ENCODE data around the gene GAB4. TPM values are rescaled to one million over a fixed set of nuclear protein-coding genes. Genes with fewer than 3 reads are reported as not detected.

Gene GAB4
- total RNA-seq, 4 donors from 2014 or later: 0.14 TPM; not detected in 3

DNA sequence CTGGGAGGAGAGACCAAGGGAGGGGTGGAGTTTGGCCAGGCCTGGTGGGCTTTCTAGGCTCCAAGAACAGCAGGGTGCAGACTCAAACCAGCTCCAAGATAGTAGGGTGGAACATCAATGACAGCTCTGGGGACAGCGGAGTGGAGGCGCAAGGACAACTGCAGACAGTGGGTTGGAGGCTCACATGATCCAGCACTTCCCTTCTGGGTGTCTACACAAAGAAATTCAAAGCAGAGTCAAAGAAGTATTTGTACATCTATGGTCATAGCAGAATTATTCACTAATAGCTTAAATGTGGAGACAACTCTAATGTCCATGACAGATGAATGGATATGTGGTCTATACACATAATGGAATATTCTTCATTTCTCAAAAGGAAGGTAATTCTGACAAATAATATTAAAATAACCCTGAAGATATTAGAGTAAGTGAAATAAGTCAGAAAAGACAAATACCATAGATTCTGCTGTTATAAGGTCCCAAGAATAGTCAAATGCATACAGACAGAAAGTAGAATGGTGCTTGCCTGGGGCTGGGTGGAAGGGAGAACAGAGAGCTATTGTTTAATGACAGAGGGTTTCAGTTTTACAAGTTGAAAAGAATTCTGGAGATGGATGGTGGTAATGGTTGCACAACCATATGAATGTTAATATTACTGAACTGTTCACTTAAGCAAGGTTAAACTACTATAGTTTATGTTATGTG, 5.5 kb upstream of the GAB4 start:
- H3K4me3 ChIP-seq: no peak overlapping the region
- no peaks in the 10 kb centered on the region for H3K36me3 ChIP-seq
- TF ChIP-seq, protein P1, sequence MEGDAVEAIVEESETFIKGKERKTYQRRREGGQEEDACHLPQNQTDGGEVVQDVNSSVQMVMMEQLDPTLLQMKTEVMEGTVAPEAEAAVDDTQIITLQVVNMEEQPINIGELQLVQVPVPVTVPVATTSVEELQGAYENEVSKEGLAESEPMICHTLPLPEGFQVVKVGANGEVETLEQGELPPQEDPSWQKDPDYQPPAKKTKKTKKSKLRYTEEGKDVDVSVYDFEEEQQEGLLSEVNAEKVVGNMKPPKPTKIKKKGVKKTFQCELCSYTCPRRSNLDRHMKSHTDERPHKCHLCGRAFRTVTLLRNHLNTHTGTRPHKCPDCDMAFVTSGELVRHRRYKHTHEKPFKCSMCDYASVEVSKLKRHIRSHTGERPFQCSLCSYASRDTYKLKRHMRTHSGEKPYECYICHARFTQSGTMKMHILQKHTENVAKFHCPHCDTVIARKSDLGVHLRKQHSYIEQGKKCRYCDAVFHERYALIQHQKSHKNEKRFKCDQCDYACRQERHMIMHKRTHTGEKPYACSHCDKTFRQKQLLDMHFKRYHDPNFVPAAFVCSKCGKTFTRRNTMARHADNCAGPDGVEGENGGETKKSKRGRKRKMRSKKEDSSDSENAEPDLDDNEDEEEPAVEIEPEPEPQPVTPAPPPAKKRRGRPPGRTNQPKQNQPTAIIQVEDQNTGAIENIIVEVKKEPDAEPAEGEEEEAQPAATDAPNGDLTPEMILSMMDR (IDR thresholded peaks at IDR 0.05): no peak
- TF ChIP-seq POLR2A (IDR thresholded peaks at IDR 0.05): no peak
- no peak for DNase-seq
- H3K4me1 ChIP-seq: no peaks in the 10 kb centered on the region
- intact Hi-C loops (cut with DNase I; ENCODE audit: low total_unique reads): no loop called here
- no peaks in the 10 kb centered on the region for H3K9me3 ChIP-seq
- H3K27ac ChIP-seq: no peak overlapping the region
- no peaks in the 10 kb centered on the region for H3K27me3 ChIP-seq

DNA sequence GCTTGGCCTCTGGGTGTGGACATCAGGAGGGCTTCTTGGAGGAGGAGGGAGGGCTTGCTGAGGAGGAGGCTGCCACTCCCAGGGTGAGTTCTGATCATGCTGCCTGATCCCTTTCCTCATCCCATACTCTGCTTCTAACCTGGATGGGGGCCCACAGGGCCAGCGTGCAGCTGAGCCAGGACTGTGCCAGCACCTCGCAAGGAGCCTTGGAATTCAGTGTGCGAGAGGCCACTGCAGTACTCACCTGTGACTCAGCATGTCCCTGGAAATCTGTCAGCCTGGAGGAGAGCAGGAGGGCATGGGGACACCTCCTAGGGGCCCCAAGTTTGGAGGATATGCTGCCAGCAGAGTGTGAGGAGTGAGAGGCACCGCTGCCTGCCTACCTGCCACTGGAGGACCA, 4.2 kb upstream of the GAB4 start:
- DNase-seq: no peak
- H3K36me3 ChIP-seq: no peaks in the 10 kb centered on the region
- H3K27ac ChIP-seq: no peak overlapping the region
- TF ChIP-seq, protein P1 (IDR thresholded peaks at IDR 0.05): no peak
- no peak for TF ChIP-seq POLR2A (IDR thresholded peaks at IDR 0.05)
- no peak overlapping the region for H3K4me3 ChIP-seq
- no peaks in the 10 kb centered on the region for H3K27me3 ChIP-seq
- intact Hi-C loops (cut with DNase I; ENCODE audit: low total_unique reads): no loop called here
- no peaks in the 10 kb centered on the region for H3K4me1 ChIP-seq
- no peaks in the 10 kb centered on the region for H3K9me3 ChIP-seq

DNA sequence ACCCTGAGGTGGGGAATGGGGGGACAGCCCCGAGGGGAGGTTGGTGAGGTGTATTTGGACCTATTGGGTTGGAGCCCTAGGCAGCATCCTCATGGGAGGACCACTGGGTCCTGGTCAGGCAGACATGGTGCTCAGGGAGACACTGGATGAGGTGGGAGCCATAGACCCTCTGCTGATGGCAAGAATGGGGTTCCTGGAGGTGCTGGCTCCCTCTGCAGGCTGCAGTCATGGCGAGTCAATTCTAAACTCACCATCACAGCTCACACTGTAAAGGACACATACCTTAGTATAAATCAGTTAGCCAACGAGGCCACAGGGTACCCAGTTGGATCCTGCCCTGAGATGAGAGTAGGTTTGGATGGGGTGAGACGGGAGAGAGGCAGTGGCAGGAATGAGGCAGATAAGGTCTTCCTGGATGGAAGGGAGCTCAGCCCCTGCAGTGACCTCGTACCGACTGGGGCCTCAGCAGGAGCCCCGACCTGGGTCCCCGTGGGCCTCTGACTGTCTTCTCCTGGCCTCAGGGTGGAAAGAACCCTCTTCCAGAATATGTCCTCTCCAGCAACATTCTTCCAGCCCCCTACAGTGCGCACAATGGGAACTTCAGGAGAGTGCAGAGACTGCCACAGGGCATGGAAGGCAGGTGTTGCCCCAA, 1.7 kb upstream of the GAB4 start:
- TF ChIP-seq, protein P1 (IDR thresholded peaks at IDR 0.05): no peak
- no peak for TF ChIP-seq POLR2A (IDR thresholded peaks at IDR 0.05)
- Histone ChIP-seq H3K36me3 (no peaks in the 10 kb centered on the region), H3K9me3 (no peaks in the 10 kb centered on the region), H3K27ac (no peak overlapping the region), H3K4me1 (no peaks in the 10 kb centered on the region), H3K27me3 (no peaks in the 10 kb centered on the region), H3K4me3 (no peak overlapping the region)
- no peak for DNase-seq
- intact Hi-C loops (cut with DNase I; ENCODE audit: low total_unique reads): no loop called here

DNA sequence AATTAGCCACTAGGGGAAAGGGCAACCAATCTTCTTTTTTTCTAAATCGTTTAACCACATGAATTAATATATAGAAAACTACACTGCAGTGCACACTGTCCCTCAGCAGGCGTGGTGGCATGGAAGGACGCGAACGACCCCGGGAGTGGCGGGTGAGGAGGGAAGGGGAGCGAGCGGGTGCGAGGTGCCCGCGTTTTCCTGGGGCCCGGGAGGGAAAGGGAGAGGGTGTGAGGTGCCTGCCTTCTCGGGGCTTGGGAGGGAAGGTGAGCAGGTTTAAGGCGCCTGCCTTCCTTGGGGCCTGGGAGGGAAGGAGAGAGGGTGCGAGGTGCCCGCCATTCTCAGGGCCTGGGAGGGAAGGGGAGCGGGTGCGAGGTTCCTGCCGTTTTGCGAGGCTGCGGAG, 765 bp downstream of the GAB4 start:
- no peaks in the 10 kb centered on the region for H3K4me1 ChIP-seq
- TF ChIP-seq, protein P1 (IDR thresholded peaks at IDR 0.05): no peak
- no peak for TF ChIP-seq POLR2A (IDR thresholded peaks at IDR 0.05)
- H3K27ac ChIP-seq: no peak overlapping the region
- no peaks in the 10 kb centered on the region for H3K9me3 ChIP-seq
- H3K27me3 ChIP-seq: no peaks in the 10 kb centered on the region
- intact Hi-C loops (cut with DNase I; ENCODE audit: low total_unique reads): no loop called here
- no peak overlapping the region for H3K4me3 ChIP-seq
- DNase-seq: no peak
- H3K36me3 ChIP-seq: no peaks in the 10 kb centered on the region

DNA sequence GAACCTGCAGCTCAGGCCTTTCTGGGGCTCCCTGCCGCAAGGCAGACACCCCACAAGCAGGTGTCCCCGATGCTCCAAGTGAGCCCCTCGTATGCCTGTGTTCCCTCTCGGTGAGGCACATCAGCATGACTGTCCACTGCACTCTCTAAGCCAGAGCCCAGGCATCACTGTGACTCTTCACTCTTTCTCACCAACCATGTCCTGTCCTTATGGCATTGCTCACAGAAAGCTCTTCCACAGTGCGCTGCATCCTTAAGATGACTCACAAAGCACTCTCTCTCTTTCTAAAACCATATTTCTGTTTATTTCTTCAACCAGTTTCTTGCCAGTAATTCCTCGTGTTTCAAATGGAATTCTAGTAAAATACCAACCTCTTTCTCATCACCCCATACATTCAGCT, 18.1 kb downstream of the GAB4 start:
- Histone ChIP-seq H3K4me3 (no peak overlapping the region), H3K36me3 (no peaks in the 10 kb centered on the region), H3K9me3 (no peaks in the 10 kb centered on the region), H3K4me1 (no peaks in the 10 kb centered on the region), H3K27me3 (no peaks in the 10 kb centered on the region), H3K27ac (no peak overlapping the region)
- intact Hi-C loops (cut with DNase I; ENCODE audit: low total_unique reads): no loop called here
- TF ChIP-seq, protein P1 (IDR thresholded peaks at IDR 0.05): no peak
- TF ChIP-seq POLR2A (IDR thresholded peaks at IDR 0.05): no peak
- no peak for DNase-seq

Measured in uterus (tissue), 4 donors.